WTC11 (cell line): Measurements from ENCODE around the gene RASGRP4.

Experiments
- ATF6 ChIP-seq: sonication (generic); formaldehyde crosslinking; IDR thresholded peaks from 2 replicates; pipeline ENCODE4 v1.8.1; 2023; ENCODE audit warnings: mild to moderate bottlenecking, missing genetic modification reagents
- CTCF ChIP-seq: fragments of 200-600 bp; IDR thresholded peaks from 2 replicates; pipeline ENCODE4 v1.8.0; 2022; ENCODE audit warnings: antibody characterized with exemption
- ELF4 ChIP-seq: sonication (generic); formaldehyde crosslinking; IDR thresholded peaks from 2 replicates; pipeline ENCODE4 v1.8.1; 2022; ENCODE audit warnings: low read depth, mild to moderate bottlenecking, moderate library complexity, missing genetic modification reagents
- IRF1 ChIP-seq: sonication (generic); formaldehyde crosslinking; IDR thresholded peaks from 2 replicates; pipeline ENCODE4 v1.8.0; 2023; ENCODE audit warnings: missing genetic modification reagents
- MAX ChIP-seq: sonication (generic); formaldehyde crosslinking; IDR thresholded peaks from 2 replicates; pipeline ENCODE4 v1.8.0; 2022; ENCODE audit warnings: mild to moderate bottlenecking, missing genetic modification reagents
- PREB ChIP-seq: sonication (generic); formaldehyde crosslinking; IDR thresholded peaks from 2 replicates; pipeline ENCODE4 v1.8.1; 2022; ENCODE audit warnings: mild to moderate bottlenecking, missing genetic modification reagents, moderate library complexity, borderline replicate concordance
- SP1 ChIP-seq: sonication (generic); formaldehyde crosslinking; conservative IDR thresholded peaks from 2 replicates; pipeline ENCODE4 v1.8.1; 2022; ENCODE audit warnings: missing genetic modification reagents
- ZNF281 ChIP-seq: sonication (generic); formaldehyde crosslinking; IDR thresholded peaks from 2 replicates; pipeline ENCODE4 v1.8.0; 2023; ENCODE audit warnings: mild to moderate bottlenecking, missing genetic modification reagents
- ZNF396 ChIP-seq: fragments of 250-450 bp; sonication (Bioruptor Pico); IDR thresholded peaks from 2 replicates; pipeline ENCODE4 v1.8.0; 2021; ENCODE audit warnings: mild to moderate bottlenecking, moderate library complexity, borderline replicate concordance

GRCh38 chr19:38444026-38444425 is 18.0 kb upstream of the RASGRP4 start:
- TF ChIP-seq MAX (CRISPR knock-in tag) = no peak
- no peak for TF ChIP-seq CTCF
- TF ChIP-seq ZNF396 (CRISPR knock-in tag) = no peak
- no peak for TF ChIP-seq ELF4 (CRISPR knock-in tag)
- no peak for TF ChIP-seq ATF6 (CRISPR knock-in tag)
- no peak for TF ChIP-seq ZNF281
- no peak for TF ChIP-seq IRF1 (CRISPR knock-in tag)
- TF ChIP-seq SP1 = no peak
- no peak for TF ChIP-seq PREB
